A549 (cell line): ENCODE measurements around the gene LTA4H. TPM values are rescaled to one million over a fixed set of nuclear protein-coding genes. Genes with fewer than 3 reads are reported as not detected.

Experiments
- ATAC-seq, 2 experiments: fragments of 200-7000 bp in 1 of 2; fragments of >200 bp in 1 of 2; cut with Nextera tagmentation in 1 of 2; cut with Tn5 transposase in 1 of 2; 3 replicates each; pipeline versions ENCODE4 v1.8.0 to v1.9.1; 2018 to 2020; ENCODE audit warnings: mild to moderate bottlenecking in 1 of 2, moderate library complexity in 1 of 2
- CTCF ChIA-PET: fragments of 300-600 bp; sonication (Branson Sonifier 250); formaldehyde crosslinking; extraction: SDS; loops from one replicate; lab custom pipeline; 2021; ENCODE audit warnings: antibody characterized with exemption, inconsistent platforms; lab: Yijun Ruan, JAX
- POLR2A ChIA-PET: fragments of 350-600 bp; formaldehyde crosslinking; extraction: SDS; loops from one replicate; lab custom pipeline; 2021; ENCODE audit warnings: antibody characterized with exemption, inconsistent platforms; lab: Yijun Ruan, JAX
- DNase-seq, 2 experiments: peaks; one replicate each; pipeline versions ENCODE4 v3.0.0 to v3.0.0-alpha.2; 2011 to 2016; ENCODE audit warnings: low read depth in 1 of 2, low spot score in 1 of 2
- FAIRE-seq: peaks from 2 replicates; lab custom pipeline; 2011; peaks lifted over from hg19 to GRCh38; lab: Jason Lieb, UNC
- H3K27ac ChIP-seq, 2 experiments: fragments of >200 bp; sonication (Bioruptor Twin); formaldehyde crosslinking; 3 replicates each; pipeline ENCODE4 v1.5.1; 2016 to 2017
- H3K4me1 ChIP-seq: fragments of >200 bp; sonication (Bioruptor Twin); formaldehyde crosslinking; 3 replicates; pipeline ENCODE4 v1.6.1; 2016
- H3K4me2 ChIP-seq: fragments of >200 bp; sonication (Bioruptor Twin); formaldehyde crosslinking; 3 replicates; pipeline ENCODE4 v1.6.1; 2016
- H3K4me3 ChIP-seq: fragments of >200 bp; sonication (Bioruptor Twin); formaldehyde crosslinking; 3 replicates; pipeline ENCODE4 v1.5.1; 2016
- H3K9me3 ChIP-seq: fragments of >200 bp; sonication (Bioruptor Twin); formaldehyde crosslinking; 3 replicates; pipeline ENCODE4 v1.6.1; 2016
- BHLHE40 ChIP-seq: IDR thresholded peaks from 2 replicates; pipeline ENCODE4 v1.6.1; 2012; ENCODE audit warnings: low read depth, low read length, inconsistent platforms
- CBX2 ChIP-seq: fragments of 200-600 bp; sonication (generic); IDR thresholded peaks from 2 replicates; pipeline ENCODE4 v1.6.1; 2016; ENCODE audit warnings: low read depth, mild to moderate bottlenecking, borderline replicate concordance
- CEBPB ChIP-seq, 2 experiments: fragments of >200 bp in 1 of 2; sonication (Bioruptor Twin) in 1 of 2; formaldehyde crosslinking in 1 of 2; IDR thresholded peaks; 2 replicates each; pipeline ENCODE4 v1.6.1; 2012 to 2016
- CHD2 ChIP-seq: fragments of 150-350 bp; IDR thresholded peaks from 2 replicates; pipeline ENCODE4 v1.6.1; 2014; ENCODE audit warnings: low read length; ENCODE audit not compliant: partially characterized antibody
- CHD4 ChIP-seq: fragments of 200-600 bp; sonication (generic); IDR thresholded peaks from 2 replicates; pipeline ENCODE4 v1.6.1; 2016; ENCODE audit warnings: antibody characterized with exemption, mild to moderate bottlenecking, borderline replicate concordance
- EHF ChIP-seq: fragments of 250-450 bp; sonication (Bioruptor Pico); IDR thresholded peaks from 2 replicates; pipeline ENCODE4 v1.5.0; 2020; ENCODE audit warnings: mild to moderate bottlenecking
- FOSL2 ChIP-seq, 2 experiments: fragments of 450-650 bp in 1 of 2; fragments of >200 bp in 1 of 2; sonication (Bioruptor Twin) in 1 of 2; formaldehyde crosslinking; IDR thresholded peaks; 2 replicates each; pipeline versions ENCODE4 v1.5.0 to v1.6.1; 2016 to 2020; ENCODE audit warnings: mild to moderate bottlenecking in 1 of 2, moderate library complexity in 1 of 2
- HDAC2 ChIP-seq: fragments of 200-600 bp; sonication (generic); IDR thresholded peaks from 2 replicates; pipeline ENCODE4 v1.6.1; 2016
- HEYL ChIP-seq: fragments of 250-450 bp; sonication (Bioruptor Pico); IDR thresholded peaks from 2 replicates; pipeline ENCODE4 v1.8.0; 2021; ENCODE audit warnings: mild to moderate bottlenecking, moderate library complexity
- HOXB5 ChIP-seq: fragments of 250-450 bp; sonication (Bioruptor Pico); IDR thresholded peaks from 2 replicates; pipeline ENCODE4 v1.5.0; 2020; ENCODE audit warnings: mild to moderate bottlenecking, moderate library complexity
- JUNB ChIP-seq: fragments of >200 bp; sonication (Bioruptor Twin); formaldehyde crosslinking; IDR thresholded peaks from 2 replicates; pipeline ENCODE4 v1.6.1; 2016
- MAFK ChIP-seq: fragments of 450-650 bp; IDR thresholded peaks from 2 replicates; pipeline ENCODE4 v1.6.1; 2014; ENCODE audit not compliant: partially characterized antibody
- MAZ ChIP-seq: fragments of 150-350 bp; IDR thresholded peaks from 2 replicates; pipeline ENCODE4 v1.6.1; 2014; ENCODE audit warnings: antibody characterized with exemption, low read depth, low read length, borderline replicate concordance
- MYC ChIP-seq: IDR thresholded peaks from 2 replicates; pipeline ENCODE4 v1.6.1; 2012; ENCODE audit warnings: mild to moderate bottlenecking, inconsistent platforms, low read length, improper control_type of control experiment, borderline replicate concordance
- NPAS2 ChIP-seq: fragments of 250-450 bp; sonication (Bioruptor Pico); IDR thresholded peaks from 2 replicates; pipeline ENCODE4 v1.8.0; 2022; ENCODE audit warnings: mild to moderate bottlenecking, moderate library complexity, borderline replicate concordance
- PHF8 ChIP-seq: fragments of 200-600 bp; sonication (generic); IDR thresholded peaks from 2 replicates; pipeline ENCODE4 v1.6.1; 2016; ENCODE audit warnings: low read depth, mild to moderate bottlenecking, antibody characterized with exemption, moderate library complexity, borderline replicate concordance
- POLR2AphosphoS2 ChIP-seq: conservative IDR thresholded peaks from 2 replicates; pipeline ENCODE4 v1.6.1; 2012; ENCODE audit warnings: low read length, improper control_type of control experiment, inconsistent platforms
- RAD21 ChIP-seq, 2 experiments: fragments of >200 bp in 1 of 2; sonication (Bioruptor Twin) in 1 of 2; formaldehyde crosslinking in 1 of 2; IDR thresholded peaks in 1 of 2; conservative IDR thresholded peaks in 1 of 2; 2 replicates in 1 of 2; 3 replicates in 1 of 2; pipeline ENCODE4 v1.6.1; 2012 to 2018; ENCODE audit warnings: inconsistent platforms in 1 of 2
- RARB ChIP-seq: fragments of 250-450 bp; sonication (Bioruptor Pico); IDR thresholded peaks from 2 replicates; pipeline ENCODE4 v1.8.0; 2021; ENCODE audit warnings: mild to moderate bottlenecking, moderate library complexity
- TFCP2L1 ChIP-seq: fragments of 250-450 bp; sonication (Bioruptor Pico); IDR thresholded peaks from 2 replicates; pipeline ENCODE4 v1.5.0; 2021; ENCODE audit warnings: mild to moderate bottlenecking
- ZC3H11A ChIP-seq: fragments of 450-650 bp; IDR thresholded peaks from 2 replicates; pipeline ENCODE4 v1.6.1; 2014; ENCODE audit warnings: antibody characterized with exemption, mild to moderate bottlenecking
- ZFP36 ChIP-seq: fragments of 450-650 bp; IDR thresholded peaks from 2 replicates; pipeline ENCODE4 v1.6.1; 2014; ENCODE audit warnings: borderline replicate concordance; ENCODE audit not compliant: partially characterized antibody
- WGBS: methylation state at CpG from one replicate; pipeline ENCODE4 v1.1.6; 2017; ENCODE audit errors: missing lambda C conversion rate; 5-methylcytosine and 5-hydroxymethylcytosine counted together
- polyA plus RNA-seq, 4 experiments: library from polyadenylated mRNA; depleted of rRNA in 3 of 4; stranded (reverse); fragments of >200 nt; fragmentation: RNase III in 1 of 4; extraction: RNeasy Plus Mini Kit Qiagen cat#74134 plus additional on column Dnase treatment in 1 of 4; gene quantifications; 2 replicates in 3 of 4; 3 replicates in 1 of 4; pipeline ENCODE4 v1.2.3, GENCODE V29; 2011 to 2017
- TF ChIP-seq, protein P1 (sequence below): fragments of 150-350 bp; IDR thresholded peaks from 2 replicates; pipeline ENCODE4 v1.6.1; 2014; ENCODE audit warnings: low read depth, mild to moderate bottlenecking, low read length
- TF ChIP-seq, protein P2 (sequence below): fragments of >200 bp; sonication (Bioruptor Twin); formaldehyde crosslinking; IDR thresholded peaks from 2 replicates; pipeline ENCODE4 v1.6.1; 2016
- TF ChIP-seq, protein P3 (sequence below): IDR thresholded peaks from 2 replicates; pipeline ENCODE4 v1.6.1; 2012

Gene LTA4H
- polyA plus RNA-seq, 2 of the 4 experiments (the other 2 are of a cell fraction): 126 to 174 TPM

DNA sequence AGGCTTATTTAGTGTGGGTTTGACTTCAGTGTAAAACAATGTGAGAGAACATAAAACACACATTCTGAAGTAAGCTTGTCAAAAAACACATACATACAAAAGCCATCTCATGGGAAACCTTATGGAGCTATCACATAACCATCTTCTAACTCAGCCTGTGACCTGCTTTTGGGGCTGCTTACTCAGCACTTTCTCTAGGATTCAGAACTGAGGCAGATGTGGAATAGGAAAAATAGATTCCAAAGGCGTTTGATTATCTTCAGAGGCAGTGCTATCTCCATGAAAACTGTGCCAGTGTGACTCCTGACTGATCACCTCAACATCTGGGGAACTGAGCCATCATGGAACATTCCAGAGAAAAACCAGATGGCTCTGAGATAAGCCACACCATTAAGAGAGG, 52.8 kb downstream of the LTA4H start:
- Histone ChIP-seq H3K4me1 (no peaks in the 10 kb centered on the region), H3K4me3 (no peak overlapping the region), H3K9me3 (no peaks in the 10 kb centered on the region), H3K27ac (no peak overlapping the region), H3K4me2 (no peak overlapping the region)
- 33% methylated on average over 1 of the region's 1 CpG for WGBS
- DNase-seq (no peak), ATAC-seq (no peak), FAIRE-seq (peak; percentile 46)
- peak; percentile 96 for TF ChIP-seq MAFK
- no peak for TF ChIP-seq EHF
- ChIA-PET POLR2A (no interaction called here), CTCF (interaction anchor here (0.9 to 1.0 kb wide), 2 partner anchors 16 to 19 kb away, joined by 3 read pairs; no protein-coding TSS in a partner anchor)

DNA sequence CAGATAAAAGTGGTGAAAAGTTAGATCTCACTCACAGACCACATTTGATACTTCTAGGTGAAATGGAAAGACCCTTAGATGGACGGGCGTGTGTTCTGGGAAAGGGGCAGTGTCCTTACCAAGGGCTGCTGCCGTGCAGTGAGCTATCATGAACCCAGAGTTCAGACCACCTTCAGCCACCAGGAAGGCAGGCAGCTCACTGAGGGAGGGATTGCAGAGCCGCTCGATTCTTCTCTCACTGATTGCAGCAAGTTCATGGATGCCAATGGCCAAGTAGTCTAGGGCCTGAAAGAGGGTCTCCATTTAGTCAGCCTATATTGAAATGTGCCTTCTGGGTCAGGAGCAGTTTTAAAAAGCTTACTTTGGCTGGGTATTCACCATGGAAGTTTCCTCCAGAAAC, 55.0 kb downstream of the LTA4H start:
- ATAC-seq (no peak), DNase-seq (no peak), FAIRE-seq (no peak)
- ChIA-PET CTCF (interaction anchor here (1.2 kb wide), 1 partner anchor 21 kb away, joined by 3 read pairs; no protein-coding TSS in a partner anchor), POLR2A (no interaction called here)
- Histone ChIP-seq H3K4me1 (no peaks in the 10 kb centered on the region), H3K9me3 (no peaks in the 10 kb centered on the region), H3K27ac (no peak overlapping the region), H3K4me3 (no peak overlapping the region), H3K4me2 (no peak overlapping the region)
- no peak for TF ChIP-seq HOXB5 (CRISPR knock-in tag)
- TF ChIP-seq, protein P1, sequence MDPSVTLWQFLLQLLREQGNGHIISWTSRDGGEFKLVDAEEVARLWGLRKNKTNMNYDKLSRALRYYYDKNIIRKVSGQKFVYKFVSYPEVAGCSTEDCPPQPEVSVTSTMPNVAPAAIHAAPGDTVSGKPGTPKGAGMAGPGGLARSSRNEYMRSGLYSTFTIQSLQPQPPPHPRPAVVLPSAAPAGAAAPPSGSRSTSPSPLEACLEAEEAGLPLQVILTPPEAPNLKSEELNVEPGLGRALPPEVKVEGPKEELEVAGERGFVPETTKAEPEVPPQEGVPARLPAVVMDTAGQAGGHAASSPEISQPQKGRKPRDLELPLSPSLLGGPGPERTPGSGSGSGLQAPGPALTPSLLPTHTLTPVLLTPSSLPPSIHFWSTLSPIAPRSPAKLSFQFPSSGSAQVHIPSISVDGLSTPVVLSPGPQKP: no peak
- TF ChIP-seq CHD4: no peak
- no peak for TF ChIP-seq HDAC2
- TF ChIP-seq BHLHE40: no peak
- no peak for TF ChIP-seq TFCP2L1 (CRISPR knock-in tag)
- TF ChIP-seq RAD21 (conservative IDR thresholded peaks at IDR 0.05 in 1 of 2, IDR thresholded peaks at IDR 0.05 in 1 of 2): no peak
- no peak for TF ChIP-seq CEBPB (IDR thresholded peaks at IDR 0.05)
- no peak for TF ChIP-seq ZC3H11A
- TF ChIP-seq, protein P2, sequence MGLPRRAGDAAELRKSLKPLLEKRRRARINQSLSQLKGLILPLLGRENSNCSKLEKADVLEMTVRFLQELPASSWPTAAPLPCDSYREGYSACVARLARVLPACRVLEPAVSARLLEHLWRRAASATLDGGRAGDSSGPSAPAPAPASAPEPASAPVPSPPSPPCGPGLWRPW: no peak
- TF ChIP-seq JUNB: no peak
- TF ChIP-seq RARB (CRISPR knock-in tag): no peak
- no peak for TF ChIP-seq MAZ
- no peak for TF ChIP-seq CHD2
- TF ChIP-seq HEYL (CRISPR knock-in tag): no peak
- no peak for TF ChIP-seq MYC
- no peak for TF ChIP-seq FOSL2 (IDR thresholded peaks at IDR 0.05)
- TF ChIP-seq FOSL2 (CRISPR knock-in tag; IDR thresholded peaks at IDR 0.05): no peak
- 78% methylated on average over 5 of the region's 5 CpGs for WGBS

DNA sequence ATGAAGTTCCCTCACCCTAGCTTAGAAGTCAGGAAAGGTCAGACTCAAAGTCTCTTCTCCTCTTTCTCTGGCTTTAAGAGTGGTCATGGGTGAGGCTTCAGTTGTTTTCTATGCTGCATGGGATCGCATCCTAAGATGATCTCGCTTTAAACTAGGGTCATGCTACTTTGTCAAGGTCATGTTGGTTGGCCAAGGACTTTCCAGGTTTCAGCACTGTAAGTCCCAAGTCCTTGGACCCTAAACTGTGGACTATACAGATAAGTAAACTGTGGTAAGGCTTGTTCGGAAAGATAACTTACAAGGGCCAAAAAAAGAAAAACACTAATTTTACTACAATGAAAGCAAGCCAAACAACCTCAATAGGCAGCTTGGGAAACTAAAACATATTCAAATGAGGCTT, 56.6 kb downstream of the LTA4H start:
- H3K9me3 ChIP-seq: no peaks in the 10 kb centered on the region
- POLR2A ChIA-PET: no interaction called here
- TF ChIP-seq TFCP2L1 (CRISPR knock-in tag): no peak
- TF ChIP-seq NPAS2: no peak
- TF ChIP-seq, protein P3, sequence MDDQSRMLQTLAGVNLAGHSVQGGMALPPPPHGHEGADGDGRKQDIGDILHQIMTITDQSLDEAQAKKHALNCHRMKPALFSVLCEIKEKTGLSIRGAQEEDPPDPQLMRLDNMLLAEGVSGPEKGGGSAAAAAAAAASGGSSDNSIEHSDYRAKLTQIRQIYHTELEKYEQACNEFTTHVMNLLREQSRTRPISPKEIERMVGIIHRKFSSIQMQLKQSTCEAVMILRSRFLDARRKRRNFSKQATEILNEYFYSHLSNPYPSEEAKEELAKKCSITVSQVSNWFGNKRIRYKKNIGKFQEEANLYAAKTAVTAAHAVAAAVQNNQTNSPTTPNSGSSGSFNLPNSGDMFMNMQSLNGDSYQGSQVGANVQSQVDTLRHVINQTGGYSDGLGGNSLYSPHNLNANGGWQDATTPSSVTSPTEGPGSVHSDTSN: no peak
- TF ChIP-seq ZFP36: no peak
- TF ChIP-seq PHF8: no peak
- TF ChIP-seq CBX2: no peak
- no peak for TF ChIP-seq POLR2AphosphoS2
- no peak for TF ChIP-seq ZC3H11A
- no peak for TF ChIP-seq JUNB
- TF ChIP-seq FOSL2 (IDR thresholded peaks at IDR 0.05): no peak
- no peak for TF ChIP-seq FOSL2 (CRISPR knock-in tag; IDR thresholded peaks at IDR 0.05)
- TF ChIP-seq, all 56 proteins: peak for 0
- DNase-seq (no peak), ATAC-seq (no peak), FAIRE-seq (no peak)
- H3K4me2 ChIP-seq: no peak overlapping the region
- 76% methylated on average over 3 of the region's 3 CpGs for WGBS
- H3K4me1 ChIP-seq: no peaks in the 10 kb centered on the region
- H3K27ac ChIP-seq: no peak overlapping the region
- H3K4me3 ChIP-seq: no peak overlapping the region
- CTCF ChIA-PET: no interaction called here
